Measurements from ENCODE around the gene HERPUD1.

HERPUD1 gene

GRCh38 chr16:56915336-56916119 is 16.4 kb upstream of the HERPUD1 start:
- Histone ChIP-seq H3K79me2 (ENCODE audit: control insufficient read depth, insufficient read depth, low read length, poor library complexity) (no peaks in the 10 kb centered on the region), H2BK12ac (ENCODE audit: low read length) (peak overlapping the region; percentile 68), H2AK5ac (ENCODE audit: low read length) (no peak overlapping the region), H2AFZ (ENCODE audit: insufficient read depth, low read length, poor library complexity) (no peak overlapping the region), H3K79me1 (ENCODE audit: low read length) (peaks cover 33% of the 10 kb centered on the region), H3K9me3 (ENCODE audit: insufficient read depth, low read depth, low read length) (no peaks in the 10 kb centered on the region), H3K14ac (ENCODE audit: low read length) (no peak overlapping the region), H3K4me2 (ENCODE audit: low read length) (no peak overlapping the region), H4K91ac (ENCODE audit: low read depth, low read length) (no peak overlapping the region), H3K4me3 (ENCODE audit: low read depth, low read length) (no peak overlapping the region), H3K23ac (ENCODE audit: low read length) (no peak overlapping the region), H3K9ac (ENCODE audit: low read length) (no peak overlapping the region), H4K8ac (ENCODE audit: low read depth, low read length) (no peak overlapping the region), H3K27ac (ENCODE audit: low read depth, low read length) (no peak overlapping the region), H3K18ac (ENCODE audit: low read length) (no peak overlapping the region), H3K4me1 (ENCODE audit: control insufficient read depth in 1 of 2, insufficient read depth in 2 of 2, low read length in 2 of 2) (peaks cover 32 to 52% of the 10 kb centered on the region in 2 experiments), H3K36me3 (ENCODE audit: control insufficient read depth in 1 of 2, insufficient read depth in 2 of 2, low read length in 2 of 2) (no peaks in the 10 kb centered on the region), H3K27me3 (ENCODE audit: insufficient read depth, low read length) (no peaks in the 10 kb centered on the region), H3K4ac (ENCODE audit: low read depth, low read length) (no peak overlapping the region), H2BK120ac (ENCODE audit: insufficient read depth, low read length, poor library complexity) (no peak overlapping the region), H2BK5ac (ENCODE audit: low read depth, low read length, poor library complexity) (no peak overlapping the region), H4K12ac (ENCODE audit: low read depth, low read length) (no peak overlapping the region)
- no CpG with 5 or more reads among the region's 13 CpGs for WGBS (ENCODE audit: extremely low coverage, insufficient coverage, insufficient read length)
- no peak for DNase-seq

GRCh38 chr16:56916571-56917403 is 15.2 kb upstream of the HERPUD1 start:
- Histone ChIP-seq H3K4me2 (ENCODE audit: low read length) (no peak overlapping the region), H2BK5ac (ENCODE audit: low read depth, low read length, poor library complexity) (no peak overlapping the region), H3K79me2 (ENCODE audit: control insufficient read depth, insufficient read depth, low read length, poor library complexity) (no peaks in the 10 kb centered on the region), H2AK5ac (ENCODE audit: low read length) (peak overlapping the region; percentile 36), H3K36me3 (ENCODE audit: control insufficient read depth in 1 of 2, insufficient read depth in 2 of 2, low read length in 2 of 2) (no peaks in the 10 kb centered on the region), H3K27me3 (ENCODE audit: insufficient read depth, low read length) (no peaks in the 10 kb centered on the region), H3K4ac (ENCODE audit: low read depth, low read length) (no peak overlapping the region), H4K91ac (ENCODE audit: low read depth, low read length) (peak overlapping the region; percentile 59), H4K8ac (ENCODE audit: low read depth, low read length) (peak overlapping the region; percentile 32), H3K4me3 (ENCODE audit: low read depth, low read length) (no peak overlapping the region), H3K14ac (ENCODE audit: low read length) (peak overlapping the region; percentile 47), H3K79me1 (ENCODE audit: low read length) (peaks cover 26% of the 10 kb centered on the region), H3K9ac (ENCODE audit: low read length) (no peak overlapping the region), H3K18ac (ENCODE audit: low read length) (no peak overlapping the region), H3K23ac (ENCODE audit: low read length) (no peak overlapping the region), H2BK12ac (ENCODE audit: low read length) (peak overlapping the region; percentile 75), H4K12ac (ENCODE audit: low read depth, low read length) (no peak overlapping the region), H3K27ac (ENCODE audit: low read depth, low read length) (no peak overlapping the region), H3K9me3 (ENCODE audit: insufficient read depth, low read depth, low read length) (no peaks in the 10 kb centered on the region), H2BK120ac (ENCODE audit: insufficient read depth, low read length, poor library complexity) (peak overlapping the region; percentile 61), H3K4me1 (ENCODE audit: control insufficient read depth in 1 of 2, insufficient read depth in 2 of 2, low read length in 2 of 2) (peaks cover 26 to 43% of the 10 kb centered on the region in 2 experiments), H2AFZ (ENCODE audit: insufficient read depth, low read length, poor library complexity) (no peak overlapping the region)
- DNase-seq: peak in 1 of 2 donors; percentile 28
- WGBS (ENCODE audit: extremely low coverage, insufficient coverage, insufficient read length): no CpG with 5 or more reads among the region's 5 CpGs

GRCh38 chr16:56918467-56919012 is 13.4 kb upstream of the HERPUD1 start:
- peak overlapping the region; percentile 81 for H2BK120ac ChIP-seq (ENCODE audit: insufficient read depth, low read length, poor library complexity)
- H3K23ac ChIP-seq (ENCODE audit: low read length): no peak overlapping the region
- no peak overlapping the region for H4K12ac ChIP-seq (ENCODE audit: low read depth, low read length)
- H3K4ac ChIP-seq (ENCODE audit: low read depth, low read length): no peak overlapping the region
- H3K27me3 ChIP-seq (ENCODE audit: insufficient read depth, low read length): no peaks in the 10 kb centered on the region
- H3K14ac ChIP-seq (ENCODE audit: low read length): no peak overlapping the region
- H3K27ac ChIP-seq (ENCODE audit: low read depth, low read length): no peak overlapping the region
- H3K36me3 ChIP-seq (ENCODE audit: control insufficient read depth in 1 of 2, insufficient read depth in 2 of 2, low read length in 2 of 2): no peaks in the 10 kb centered on the region
- peak overlapping the region; percentile 13 for H4K8ac ChIP-seq (ENCODE audit: low read depth, low read length)
- H3K9me3 ChIP-seq (ENCODE audit: insufficient read depth, low read depth, low read length): no peaks in the 10 kb centered on the region
- WGBS (ENCODE audit: extremely low coverage, insufficient coverage, insufficient read length): no CpG with 5 or more reads among the region's 12 CpGs
- peak overlapping the region; percentile 61 for H2AK5ac ChIP-seq (ENCODE audit: low read length)
- peak overlapping the region; percentile 63 for H2BK12ac ChIP-seq (ENCODE audit: low read length)
- no peak overlapping the region for H3K4me2 ChIP-seq (ENCODE audit: low read length)
- H3K9ac ChIP-seq (ENCODE audit: low read length): no peak overlapping the region
- H2BK5ac ChIP-seq (ENCODE audit: low read depth, low read length, poor library complexity): peak overlapping the region; percentile 23
- no peak overlapping the region for H3K4me3 ChIP-seq (ENCODE audit: low read depth, low read length)
- DNase-seq: no peak
- H4K91ac ChIP-seq (ENCODE audit: low read depth, low read length): peak overlapping the region; percentile 39
- no peaks in the 10 kb centered on the region for H3K79me2 ChIP-seq (ENCODE audit: control insufficient read depth, insufficient read depth, low read length, poor library complexity)
- peaks cover 13% of the 10 kb centered on the region for H3K79me1 ChIP-seq (ENCODE audit: low read length)
- no peak overlapping the region for H2AFZ ChIP-seq (ENCODE audit: insufficient read depth, low read length, poor library complexity)
- peaks cover 13 to 27% of the 10 kb centered on the region in 2 experiments for H3K4me1 ChIP-seq (ENCODE audit: control insufficient read depth in 1 of 2, insufficient read depth in 2 of 2, low read length in 2 of 2)
- H3K18ac ChIP-seq (ENCODE audit: low read length): peak overlapping the region; percentile 49

- Histone ChIP-seq H3K4ac (ENCODE audit: low read depth, low read length) (no peak overlapping the region), H4K12ac (ENCODE audit: low read depth, low read length) (no peak overlapping the region), H3K27me3 (ENCODE audit: insufficient read depth, low read length) (no peaks in the 10 kb centered on the region), H2AFZ (ENCODE audit: insufficient read depth, low read length, poor library complexity) (no peak overlapping the region), H3K4me2 (ENCODE audit: low read length) (no peak overlapping the region), H3K27ac (ENCODE audit: low read depth, low read length) (peak overlapping the region; percentile 58), H3K14ac (ENCODE audit: low read length) (peak overlapping the region; percentile 61), H3K23ac (ENCODE audit: low read length) (no peak overlapping the region), H3K9me3 (ENCODE audit: insufficient read depth, low read depth, low read length) (no peaks in the 10 kb centered on the region), H4K91ac (ENCODE audit: low read depth, low read length) (peak overlapping the region; percentile 79), H2BK12ac (ENCODE audit: low read length) (peak overlapping the region; percentile 63), H4K8ac (ENCODE audit: low read depth, low read length) (peak overlapping the region; percentile 63), H3K4me3 (ENCODE audit: low read depth, low read length) (no peak overlapping the region), H3K18ac (ENCODE audit: low read length) (peak overlapping the region; percentile 52), H3K79me2 (ENCODE audit: control insufficient read depth, insufficient read depth, low read length, poor library complexity) (no peaks in the 10 kb centered on the region), H3K9ac (ENCODE audit: low read length) (no peak overlapping the region), H3K79me1 (ENCODE audit: low read length) (peaks cover 13% of the 10 kb centered on the region), H2AK5ac (ENCODE audit: low read length) (no peak overlapping the region), H2BK120ac (ENCODE audit: insufficient read depth, low read length, poor library complexity) (peak overlapping the region; percentile 81), H2BK5ac (ENCODE audit: low read depth, low read length, poor library complexity) (peak overlapping the region; percentile 73), H3K4me1 (ENCODE audit: control insufficient read depth in 1 of 2, insufficient read depth in 2 of 2, low read length in 2 of 2) (peaks cover 13 to 27% of the 10 kb centered on the region in 2 experiments), H3K36me3 (ENCODE audit: control insufficient read depth in 1 of 2, insufficient read depth in 2 of 2, low read length in 2 of 2) (no peaks in the 10 kb centered on the region)
- no CpG with 5 or more reads among the region's 11 CpGs for WGBS (ENCODE audit: extremely low coverage, insufficient coverage, insufficient read length)
- peak; percentile 96 to 98 for DNase-seq
Measured at GRCh38 chr16:56919099-56919800, 12.7 kb upstream of the HERPUD1 start.

Measured in trophoblast cell (in vitro differentiated cells and primary cell).